AG04449 (cell line): ENCODE data around the gene RTN1.

Experiments used
- CTCF ChIA-PET: fragments of 350-600 bp; formaldehyde crosslinking; extraction: SDS; loops from one replicate; lab custom pipeline; 2021; ENCODE audit warnings: antibody characterized with exemption; lab: Yijun Ruan, JAX
- POLR2A ChIA-PET: fragments of 400-600, 350-600 bp; formaldehyde crosslinking; extraction: SDS; loops from one replicate; lab custom pipeline; 2020; ENCODE audit warnings: antibody characterized with exemption, inconsistent platforms; lab: Yijun Ruan, JAX
- DNase-seq: peaks from one replicate; pipeline ENCODE4 v3.0.0-alpha.2; 2010; ENCODE audit warnings: low read depth, low spot score
- H3K4me3 ChIP-seq: 2 replicates; pipeline ENCODE4 v1.5.1; 2011; ENCODE audit warnings: low read depth, mild to moderate bottlenecking, control low read depth, low read length
- TF ChIP-seq, protein P1 (sequence below): IDR thresholded peaks from one replicate; pipeline ENCODE4 v1.5.1; 2011; ENCODE audit warnings: mild to moderate bottlenecking, moderate library complexity, low read length, control low read depth, inconsistent platforms; ENCODE audit not compliant: insufficient read depth; ENCODE audit errors: missing control alignments

RTN1 gene

DNA sequence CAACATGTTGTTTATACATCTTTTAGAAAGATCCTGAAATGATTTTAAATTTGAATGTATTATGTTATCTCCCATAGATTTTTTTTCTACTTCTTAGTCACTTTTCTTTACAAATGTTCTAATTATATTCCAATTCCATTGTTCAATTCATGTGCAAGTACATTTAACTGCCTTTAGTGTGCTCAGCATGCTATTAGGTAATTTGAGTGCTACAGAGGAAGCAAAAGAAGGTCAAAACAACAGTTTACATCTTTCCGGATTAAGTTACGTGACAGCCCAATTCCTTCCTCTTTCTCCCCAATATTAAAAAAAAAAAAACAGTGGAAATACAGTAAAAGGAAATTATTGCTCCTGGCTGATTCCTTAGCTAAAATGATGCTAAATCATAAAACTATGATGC, 98.3 kb downstream of the RTN1 start:
- CTCF ChIA-PET, result no interaction called here
- DNase-seq, result no peak
- H3K4me3 ChIP-seq, result no peak overlapping the region
- TF ChIP-seq, protein P1, sequence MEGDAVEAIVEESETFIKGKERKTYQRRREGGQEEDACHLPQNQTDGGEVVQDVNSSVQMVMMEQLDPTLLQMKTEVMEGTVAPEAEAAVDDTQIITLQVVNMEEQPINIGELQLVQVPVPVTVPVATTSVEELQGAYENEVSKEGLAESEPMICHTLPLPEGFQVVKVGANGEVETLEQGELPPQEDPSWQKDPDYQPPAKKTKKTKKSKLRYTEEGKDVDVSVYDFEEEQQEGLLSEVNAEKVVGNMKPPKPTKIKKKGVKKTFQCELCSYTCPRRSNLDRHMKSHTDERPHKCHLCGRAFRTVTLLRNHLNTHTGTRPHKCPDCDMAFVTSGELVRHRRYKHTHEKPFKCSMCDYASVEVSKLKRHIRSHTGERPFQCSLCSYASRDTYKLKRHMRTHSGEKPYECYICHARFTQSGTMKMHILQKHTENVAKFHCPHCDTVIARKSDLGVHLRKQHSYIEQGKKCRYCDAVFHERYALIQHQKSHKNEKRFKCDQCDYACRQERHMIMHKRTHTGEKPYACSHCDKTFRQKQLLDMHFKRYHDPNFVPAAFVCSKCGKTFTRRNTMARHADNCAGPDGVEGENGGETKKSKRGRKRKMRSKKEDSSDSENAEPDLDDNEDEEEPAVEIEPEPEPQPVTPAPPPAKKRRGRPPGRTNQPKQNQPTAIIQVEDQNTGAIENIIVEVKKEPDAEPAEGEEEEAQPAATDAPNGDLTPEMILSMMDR, result no peak
- POLR2A ChIA-PET, result no interaction called here

DNA sequence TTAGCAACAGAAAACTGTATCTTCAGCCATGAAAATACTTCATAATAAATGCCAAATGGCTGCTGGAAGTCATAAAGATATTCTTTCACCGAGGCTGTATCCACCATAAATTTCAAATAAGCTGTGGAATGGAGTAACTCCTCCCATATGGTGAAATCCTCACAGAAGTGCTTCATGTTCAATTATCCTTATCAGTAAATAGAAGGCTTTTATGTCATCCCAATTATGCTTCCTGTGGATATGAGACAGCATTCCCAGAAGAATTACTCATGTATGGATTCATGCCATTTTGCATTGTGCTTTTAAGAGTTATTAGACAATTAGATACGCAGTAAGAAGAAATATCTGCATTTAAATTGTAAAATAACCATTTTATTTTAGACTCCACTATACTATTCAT, 99.0 kb downstream of the RTN1 start:
- DNase-seq, result no peak
- POLR2A ChIA-PET, result no interaction called here
- TF ChIP-seq, protein P1, result no peak
- CTCF ChIA-PET, result no interaction called here
- no peak overlapping the region for H3K4me3 ChIP-seq

DNA sequence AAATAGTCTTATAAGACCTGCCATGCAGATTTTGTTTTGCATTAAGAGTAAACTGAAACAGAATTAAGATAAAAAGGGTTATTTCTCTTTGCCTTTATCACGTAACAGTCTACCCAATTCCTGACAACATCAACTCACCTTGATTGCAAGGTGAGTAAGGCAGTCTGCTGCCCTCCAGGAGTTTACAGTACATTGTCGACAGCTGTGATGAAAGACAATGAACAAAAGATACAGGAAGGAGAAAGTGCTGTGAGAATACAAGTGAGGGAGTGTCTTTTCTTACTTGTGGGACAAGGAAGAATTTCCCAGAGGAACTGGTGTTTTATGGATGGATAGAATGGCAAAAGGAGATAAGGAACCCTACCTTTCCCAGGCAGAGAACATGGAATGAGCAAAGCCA, 101.0 kb downstream of the RTN1 start:
- ChIA-PET POLR2A (no interaction called here), CTCF (no interaction called here)
- DNase-seq, result no peak
- TF ChIP-seq, protein P1, result no peak
- no peak overlapping the region for H3K4me3 ChIP-seq

DNA sequence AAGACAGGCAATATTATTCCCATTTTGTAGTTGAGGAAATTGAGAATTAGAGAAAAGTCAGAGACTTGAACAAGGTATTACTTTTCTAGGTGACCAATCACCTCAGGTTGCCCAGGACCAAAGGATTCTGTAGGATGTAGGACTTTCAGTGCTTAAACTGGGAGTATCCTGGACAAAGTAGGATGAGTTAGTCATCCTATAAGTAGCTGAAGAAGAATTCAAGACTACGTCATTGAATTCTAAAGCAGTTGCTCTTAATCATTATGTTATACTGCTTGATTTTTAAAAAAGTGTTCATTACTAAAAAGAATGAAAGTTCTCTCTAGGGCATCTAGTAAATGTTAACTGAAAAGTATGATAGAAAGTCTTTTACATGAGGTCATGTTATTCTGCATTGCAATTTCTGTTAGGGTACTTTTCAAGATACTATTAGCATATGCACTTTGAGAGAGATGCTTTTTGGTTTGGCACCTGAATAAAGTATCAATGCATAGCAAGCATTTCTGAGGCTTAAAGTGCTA, 101.7 kb downstream of the RTN1 start:
- TF ChIP-seq, protein P1, result no peak
- ChIA-PET CTCF (no interaction called here), POLR2A (no interaction called here)
- no peak for DNase-seq
- no peak overlapping the region for H3K4me3 ChIP-seq

DNA sequence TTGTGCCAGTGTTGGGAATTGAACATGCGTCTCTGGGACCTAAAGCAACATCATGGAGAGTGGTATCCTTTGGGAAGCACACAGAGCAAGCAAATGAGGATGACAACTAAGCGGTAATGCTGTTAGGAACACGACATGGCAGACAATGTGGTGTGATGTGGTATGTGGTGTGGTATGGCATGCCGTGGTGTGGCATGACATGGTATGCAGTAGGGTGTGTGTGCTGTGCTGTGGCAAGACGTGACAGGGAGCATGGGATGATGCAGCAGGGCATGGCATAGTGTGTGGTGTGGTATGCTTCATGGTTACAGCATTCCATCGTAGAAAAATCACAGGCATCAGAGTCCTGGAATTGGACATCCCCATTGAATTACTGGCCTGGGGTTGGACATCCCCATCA, 108.7 kb downstream of the RTN1 start:
- POLR2A ChIA-PET, result no interaction called here
- DNase-seq, result no peak
- H3K4me3 ChIP-seq, result no peak overlapping the region
- CTCF ChIA-PET, result no interaction called here
- TF ChIP-seq, protein P1, result no peak

DNA sequence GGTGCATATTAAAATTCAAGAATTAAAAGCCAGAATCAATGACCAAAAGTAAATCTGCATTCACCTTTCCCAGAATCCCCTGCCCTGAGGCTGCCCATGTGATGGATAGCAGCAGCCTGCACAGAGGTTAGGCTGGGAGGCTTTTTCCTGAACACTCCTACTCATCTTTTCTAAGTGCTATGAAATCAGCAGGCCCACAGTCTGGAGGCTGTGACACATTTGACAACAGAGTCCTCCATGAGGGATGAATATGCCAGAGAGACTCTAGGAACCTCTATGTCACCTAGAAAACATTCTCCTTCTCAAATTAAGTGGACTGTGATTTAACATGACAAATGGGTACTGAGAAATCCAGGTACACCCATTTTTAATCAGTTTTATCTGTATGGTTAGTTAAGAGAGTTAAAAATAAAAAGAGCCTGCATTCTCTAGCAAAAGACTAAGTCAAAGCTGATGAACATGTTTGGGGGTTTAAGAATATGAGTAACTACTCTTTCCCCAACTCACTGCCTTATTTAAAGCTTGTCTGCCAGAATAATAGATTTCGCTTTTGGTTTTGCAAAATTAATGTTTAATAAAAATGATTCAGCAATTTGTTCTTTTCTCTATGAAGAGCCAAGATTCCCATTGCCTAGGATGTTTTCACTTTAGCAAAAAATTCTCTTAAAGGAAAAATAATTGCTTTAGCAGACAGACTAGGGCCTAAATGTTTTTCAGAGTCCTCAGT, 115.0 kb downstream of the RTN1 start:
- H3K4me3 ChIP-seq, result no peak overlapping the region
- ChIA-PET POLR2A (no interaction called here), CTCF (no interaction called here)
- TF ChIP-seq, protein P1, result no peak
- no peak for DNase-seq
